ENCODE data around the gene NAB2. TPM values are rescaled to one million over a fixed set of nuclear protein-coding genes. Genes with fewer than 3 reads are reported as not detected.

NAB2 gene
- total and polyA plus RNA-seq, 2 of the 8 experiments (the other 6 are each of a cell fraction or from before 2014, with no cell fraction given), result 20.9 to 23.5 TPM

DNA sequence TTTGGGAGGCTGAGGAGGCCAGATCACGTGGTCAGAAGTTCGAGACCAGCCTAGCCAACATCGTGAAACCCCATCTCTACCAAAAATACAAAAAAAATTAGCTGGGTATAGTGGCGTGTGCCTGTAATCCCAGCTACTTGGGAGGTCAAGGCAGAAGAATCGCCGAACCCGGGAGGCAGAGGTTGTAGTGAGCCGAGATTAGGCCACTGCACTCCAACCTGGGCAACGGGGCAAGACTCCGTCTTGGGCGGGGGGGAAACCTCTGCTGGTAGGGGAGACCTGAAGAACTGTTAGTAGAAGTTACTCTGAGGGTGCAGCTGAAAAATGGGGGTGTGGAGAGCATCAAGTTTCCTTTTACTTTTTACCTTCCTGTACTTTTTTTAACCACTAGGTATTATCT lies 37.1 kb downstream of the NAB2 start:
- FAIRE-seq (no peak), DNase-seq (ENCODE audit: low read depth in 1 of 2, low spot score in 2 of 2) (no peak)
- CTCF ChIA-PET (ENCODE audit: partially characterized antibody), result interaction anchor here (0.7 to 19.8 kb wide), 17 partner anchors 8 to 337 kb away, joined by 3 to 305 read pairs (median 20); partner anchors contain the start of genes LRP1-AS and STAT6
- Histone ChIP-seq H3K27ac (ENCODE audit: low read depth, low read length) (no peak overlapping the region), H3K14ac (ENCODE audit: insufficient read length) (no peak overlapping the region), H4K20me1 (replicated peaks in 1 of 2; ENCODE audit: control insufficient read depth in 1 of 2, insufficient read depth in 2 of 2, low read length in 2 of 2) (peaks cover 2 to 6% of the 10 kb centered on the region in 2 experiments), H3K27me3 (replicated peaks in 1 of 4; ENCODE audit: control insufficient read depth in 3 of 4, extremely low read depth in 1 of 4, insufficient read depth in 3 of 4, low read length in 3 of 4) (no peaks in the 10 kb centered on the region), H3K36me3 (ENCODE audit: control insufficient read depth in 2 of 4, insufficient read depth in 4 of 4, low read length in 3 of 4) (no peaks in the 10 kb centered on the region), H3K79me2 (ENCODE audit: control insufficient read depth in 1 of 2, insufficient read depth in 2 of 2, low read length in 2 of 2) (peaks cover 5 to 18% of the 10 kb centered on the region in 2 experiments; a peak in 3 of 4 replicates), H3K9ac (replicated peaks in 1 of 4; ENCODE audit: extremely low read depth in 1 of 4, low read depth in 3 of 4, low read length in 3 of 4) (no peak overlapping the region), H2BK120ac (replicated peaks; ENCODE audit: low read depth, low read length) (no peak overlapping the region), H2BK20ac (ENCODE audit: low read length) (no peak overlapping the region), H4K8ac (ENCODE audit: extremely low read depth, insufficient read depth, low read length) (no peak overlapping the region), H3K4ac (replicated peaks; ENCODE audit: insufficient read length, low read depth, low read length) (no peak overlapping the region), H4K5ac (ENCODE audit: insufficient read length, low read depth, low read length) (no peak overlapping the region), H3K4me3 (ENCODE audit: extremely low read depth in 1 of 4, insufficient read depth in 2 of 4, low read depth in 3 of 4, low read length in 4 of 4) (no peak overlapping the region), H3K23me2 (ENCODE audit: low read depth, low read length) (peaks cover 6% of the 10 kb centered on the region; the same call in 1 of the 2 replicates), H2AFZ (ENCODE audit: low read length) (no peak overlapping the region), H3K23ac (ENCODE audit: insufficient read length) (no peak overlapping the region), H3K56ac (replicated peaks; ENCODE audit: insufficient read length, low read depth, low read length) (no peak overlapping the region), H2BK5ac (ENCODE audit: low read depth, low read length) (no peak overlapping the region), H3K18ac (ENCODE audit: extremely low read depth, low read length) (no peak overlapping the region), H3K4me2 (ENCODE audit: insufficient read depth in 1 of 2, low read depth in 2 of 2, low read length in 2 of 2) (no peak overlapping the region), H3K79me1 (ENCODE audit: low read depth, low read length) (peaks cover 2% of the 10 kb centered on the region; the same call in 1 of the 2 replicates), H2BK15ac (ENCODE audit: low read length) (no peak overlapping the region), H2AK5ac (ENCODE audit: low read depth, low read length) (no peak overlapping the region), H4K91ac (replicated peaks; ENCODE audit: insufficient read length, low read length) (no peak overlapping the region), H3K9me3 (ENCODE audit: insufficient read depth in 2 of 2, low read depth in 1 of 2, low read length in 1 of 2) (no peaks in the 10 kb centered on the region), H2BK12ac (ENCODE audit: low read depth, low read length) (no peak overlapping the region), H3K4me1 (replicated peaks in 1 of 4; ENCODE audit: control insufficient read depth in 3 of 4, insufficient read depth in 4 of 4, low read length in 3 of 4) (peaks cover 8 to 15% (median 13%) of the 10 kb centered on the region in 4 experiments; a peak in 6 of 7 replicates)
- WGBS, 2 experiments (ENCODE audit: extremely low coverage in 1 of 2, insufficient coverage in 1 of 2, insufficient read length in 1 of 2, insufficient replicate concordance in 2 of 2, low coverage in 1 of 2, low lambda C conversion rate in 2 of 2, missing lambda C conversion rate in 1 of 2), result 97% methylated on average over 11 of the region's 11 CpGs; no CpG with 5 or more reads in 1 of the 2 experiments
- POLR2A ChIA-PET (ENCODE audit: partially characterized antibody), result interaction anchor here (1.3 to 9.3 kb wide), 4 partner anchors 10 to 22 kb away, joined by 7 to 105 read pairs (median 41); partner anchors contain the start of genes LRP1-AS and STAT6
- no peak for TF ChIP-seq JUN (IDR thresholded peaks at IDR 0.05; ENCODE audit: low read depth, low read length)
- no peak for TF ChIP-seq RFX5 (IDR thresholded peaks at IDR 0.05; ENCODE audit: borderline replicate concordance, low read depth, low read length)
- TF ChIP-seq KDM5A (IDR thresholded peaks at IDR 0.05; ENCODE audit: low read length), result no peak
- no peak for TF ChIP-seq NRF1 (IDR thresholded peaks at IDR 0.05; ENCODE audit: low read depth, low read length)
- no peak for TF ChIP-seq RNF2 (IDR thresholded peaks at IDR 0.05; ENCODE audit: borderline replicate concordance, low read depth, low read length, missing control alignments, poor library complexity, severe bottlenecking)
- no peak for TF ChIP-seq MAFK (IDR thresholded peaks at IDR 0.05; ENCODE audit: low read depth, low read length)
